Prostate gland (tissue), 2 donors: ENCODE measurements around the gene GRAMD4.

Source experiments
- POLR2AphosphoS5 ChIP-seq: sonication (generic); formaldehyde crosslinking; IDR thresholded peaks from one replicate; pipeline ENCODE4 v1.6.1; 2017; ENCODE audit warnings: antibody characterized with exemption
- TF ChIP-seq, protein P1 (sequence below), 4 experiments: fragments of 200-600 bp in 2 of 4; fragments of 450-650 bp in 2 of 4; sonication (generic) in 2 of 4; IDR thresholded peaks; 1 replicate in 3 of 4; 2 replicates in 1 of 4; pipeline ENCODE4 v1.5.1; 2016 to 2019; ENCODE audit warnings: antibody characterized with exemption in 4 of 4, mild to moderate bottlenecking in 2 of 4, moderate library complexity in 2 of 4

DNA sequence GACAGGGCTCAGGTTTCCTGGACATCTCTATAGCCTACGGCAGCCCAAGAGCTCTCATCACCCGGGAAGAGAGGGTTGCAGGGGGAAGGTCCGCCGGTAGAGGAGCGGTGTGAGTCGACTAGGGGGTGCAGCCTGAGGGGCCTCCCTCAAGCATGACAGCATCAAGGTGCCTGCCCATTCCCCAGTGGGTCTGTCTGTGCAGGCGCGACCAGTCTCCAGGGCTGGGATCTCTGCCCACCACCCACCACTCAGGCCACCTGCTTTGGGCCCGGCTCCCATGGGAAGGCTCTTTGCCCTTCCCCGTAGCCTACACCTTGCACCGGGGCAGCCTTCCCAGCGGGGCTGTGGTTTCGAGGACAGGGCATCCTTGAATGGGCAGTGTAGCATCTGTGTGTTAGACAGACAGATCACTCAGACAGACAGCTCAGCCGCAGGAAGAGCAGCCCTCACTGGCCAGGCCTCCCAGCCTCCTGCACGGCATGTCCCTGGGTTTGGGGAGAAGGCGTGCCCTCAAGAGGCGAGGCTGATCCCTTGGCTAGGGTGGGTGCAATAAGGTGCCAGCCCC lies 88.7 kb downstream of the GRAMD4 start:
- TF ChIP-seq, protein P1, sequence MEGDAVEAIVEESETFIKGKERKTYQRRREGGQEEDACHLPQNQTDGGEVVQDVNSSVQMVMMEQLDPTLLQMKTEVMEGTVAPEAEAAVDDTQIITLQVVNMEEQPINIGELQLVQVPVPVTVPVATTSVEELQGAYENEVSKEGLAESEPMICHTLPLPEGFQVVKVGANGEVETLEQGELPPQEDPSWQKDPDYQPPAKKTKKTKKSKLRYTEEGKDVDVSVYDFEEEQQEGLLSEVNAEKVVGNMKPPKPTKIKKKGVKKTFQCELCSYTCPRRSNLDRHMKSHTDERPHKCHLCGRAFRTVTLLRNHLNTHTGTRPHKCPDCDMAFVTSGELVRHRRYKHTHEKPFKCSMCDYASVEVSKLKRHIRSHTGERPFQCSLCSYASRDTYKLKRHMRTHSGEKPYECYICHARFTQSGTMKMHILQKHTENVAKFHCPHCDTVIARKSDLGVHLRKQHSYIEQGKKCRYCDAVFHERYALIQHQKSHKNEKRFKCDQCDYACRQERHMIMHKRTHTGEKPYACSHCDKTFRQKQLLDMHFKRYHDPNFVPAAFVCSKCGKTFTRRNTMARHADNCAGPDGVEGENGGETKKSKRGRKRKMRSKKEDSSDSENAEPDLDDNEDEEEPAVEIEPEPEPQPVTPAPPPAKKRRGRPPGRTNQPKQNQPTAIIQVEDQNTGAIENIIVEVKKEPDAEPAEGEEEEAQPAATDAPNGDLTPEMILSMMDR (IDR thresholded peaks at IDR 0.05) = no peak
- TF ChIP-seq POLR2AphosphoS5 = no peak
